Measurements from ENCODE around the gene ARHGAP33.

Gene ARHGAP33

GRCh38 chr19:35775298-35776101 lies at the start of gene ARHGAP33:
TSS of gene ARHGAP33 (plus strand) at chr19:35775564. CDS start at chr19:35775659, 95 bp downstream.
- no peak for TF ChIP-seq CTCF (IDR thresholded peaks at IDR 0.05; ENCODE audit: insufficient read depth, missing control alignments)
- DNase-seq (ENCODE audit: insufficient read length, low spot score): peak; percentile 74
- FAIRE-seq: no peak

GRCh38 chr19:35727053-35727955 lies 48.1 kb upstream of the ARHGAP33 start:
- TF ChIP-seq CTCF (IDR thresholded peaks at IDR 0.05; ENCODE audit: insufficient read depth, missing control alignments): no peak
- DNase-seq (ENCODE audit: insufficient read length, low spot score): no peak
- no peak for FAIRE-seq

- TF ChIP-seq CTCF (IDR thresholded peaks at IDR 0.05; ENCODE audit: insufficient read depth, missing control alignments): no peak
- no peak for DNase-seq (ENCODE audit: insufficient read length, low spot score)
- no peak for FAIRE-seq
Observed at GRCh38 chr19:35727956-35728706, 47.2 kb upstream of the ARHGAP33 start.

GRCh38 chr19:35729021-35729420 lies 46.3 kb upstream of the ARHGAP33 start:
- no peak for TF ChIP-seq CTCF (IDR thresholded peaks at IDR 0.05; ENCODE audit: insufficient read depth, missing control alignments)
- FAIRE-seq: no peak

GRCh38 chr19:35729763-35730162 lies 45.6 kb upstream of the ARHGAP33 start:
- no peak for TF ChIP-seq CTCF (IDR thresholded peaks at IDR 0.05; ENCODE audit: insufficient read depth, missing control alignments)
- FAIRE-seq: no peak
- DNase-seq (ENCODE audit: insufficient read length, low spot score): no peak

More at GRCh38 chr19:35729021-35729420, 46.3 kb upstream of the ARHGAP33 start:
- no peak for DNase-seq (ENCODE audit: insufficient read length, low spot score)

GRCh38 chr19:35730326-35730725 lies 45.0 kb upstream of the ARHGAP33 start:
- FAIRE-seq (no peak), DNase-seq (ENCODE audit: insufficient read length, low spot score) (no peak)
- TF ChIP-seq CTCF (IDR thresholded peaks at IDR 0.05; ENCODE audit: insufficient read depth, missing control alignments): no peak
